Keratinocyte (primary cell): Measurements from ENCODE around the gene RBM18.

Source experiments
- CTCF ChIP-seq, 3 experiments: IDR thresholded peaks in 1 of 3; conservative IDR thresholded peaks in 1 of 3; optimal IDR thresholded peaks in 1 of 3; 2 replicates in 2 of 3; 3 replicates in 1 of 3; pipeline versions ENCODE3 to v1.5.1; 2011; ENCODE audit warnings: low read length in 3 of 3, mild to moderate bottlenecking in 3 of 3, moderate library complexity in 2 of 3, control low read depth in 1 of 3, inconsistent platforms in 1 of 3; ENCODE audit not compliant: insufficient read depth in 2 of 3; ENCODE audit errors: extremely low read depth in 1 of 3
- EZH2 ChIP-seq: IDR thresholded peaks from one replicate; pipeline ENCODE4 v1.6.1; 2012; ENCODE audit warnings: inconsistent platforms, mild to moderate bottlenecking, low read length, moderate library complexity

- TF ChIP-seq CTCF (optimal IDR thresholded peaks at IDR 0.05 in 1 of 3, IDR thresholded peaks at IDR 0.05 in 1 of 3, conservative IDR thresholded peaks at IDR 0.05 in 1 of 3; ENCODE audit: extremely low read depth in 1 of 3, insufficient read depth in 2 of 3, low read length in 3 of 3): peak in 1 of 3 experiments; percentile 0
- TF ChIP-seq EZH2: no peak
Measured at GRCh38 chr9:122264360-122265148, at the start of gene RBM18, which contains the start of gene MRRF.
